A673 (cell line): ENCODE results near the gene LRRC18. TPM values are rescaled to one million over a fixed set of nuclear protein-coding genes. Genes with fewer than 3 reads are reported as not detected.

ENCODE experiments used
- BruUV-seq: library from RNA; stranded (reverse); fragments of 400-500 nt; replicated peaks from 2 replicates; lab custom pipeline; 2021; lab: Mats Ljungman, UMichigan
- CTCF ChIA-PET: fragments of 300-600 bp; sonication (Branson Sonifier 250); formaldehyde crosslinking; loops from one replicate; lab custom pipeline; 2022; ENCODE audit warnings: antibody characterized with exemption; lab: Charles Lee
- POLR2A ChIA-PET: fragments of 300-600 bp; sonication (Branson Sonifier 250); formaldehyde crosslinking; loops from one replicate; lab custom pipeline; 2022; ENCODE audit warnings: antibody characterized with exemption; ENCODE audit not compliant: low non-redundant PET; lab: Charles Lee
- DNase-seq: peaks from one replicate; pipeline ENCODE4 v3.0.0-alpha.2; 2015; ENCODE audit warnings: low spot score
- H3K27ac ChIP-seq: fragments of 200-600 bp; sonication (generic); 2 replicates; pipeline ENCODE4 v1.5.1; 2016; ENCODE audit warnings: mixed run types, low read depth, mild to moderate bottlenecking, mixed read lengths, antibody characterized with exemption, low read length; ENCODE audit not compliant: poor library complexity, severe bottlenecking
- H3K27me3 ChIP-seq: fragments of 200-600 bp; sonication (generic); replicated peaks from 2 replicates; pipeline ENCODE4 v1.6.1; 2017; ENCODE audit warnings: mixed run types, low read depth, mild to moderate bottlenecking, mixed read lengths, antibody characterized with exemption, low read length; ENCODE audit not compliant: insufficient read depth, poor library complexity
- H3K36me3 ChIP-seq: fragments of 200-600 bp; sonication (generic); 2 replicates; pipeline ENCODE4 v1.6.1; 2016; ENCODE audit warnings: mixed run types, mild to moderate bottlenecking, mixed read lengths, antibody characterized with exemption, low read length; ENCODE audit not compliant: insufficient read depth, poor library complexity, severe bottlenecking
- H3K4me1 ChIP-seq: fragments of 200-600 bp; sonication (generic); 2 replicates; pipeline ENCODE4 v1.6.1; 2017; ENCODE audit warnings: mixed run types, mild to moderate bottlenecking, mixed read lengths, antibody characterized with exemption, low read length; ENCODE audit not compliant: insufficient read depth, poor library complexity, severe bottlenecking
- H3K4me3 ChIP-seq: fragments of 200-600 bp; sonication (generic); 2 replicates; pipeline ENCODE4 v1.5.1; 2016; ENCODE audit warnings: low read depth, mixed run types, mild to moderate bottlenecking, mixed read lengths, low read length; ENCODE audit not compliant: poor library complexity, severe bottlenecking
- H3K9me3 ChIP-seq: fragments of 200-600 bp; sonication (generic); 2 replicates; pipeline ENCODE4 v1.6.1; 2016; ENCODE audit warnings: mixed run types, low read depth, mild to moderate bottlenecking, mixed read lengths, antibody characterized with exemption, low read length; ENCODE audit not compliant: poor library complexity, severe bottlenecking
- CTCF ChIP-seq: fragments of 300-800, 200-600 bp; sonication (generic); conservative IDR thresholded peaks from 2 replicates; pipeline ENCODE4 v1.5.1; 2017; ENCODE audit warnings: low read depth, mild to moderate bottlenecking, antibody characterized with exemption, low read length, moderate library complexity, mixed read lengths
- EZH2 ChIP-seq: fragments of 200-600 bp; sonication (generic); IDR thresholded peaks from 2 replicates; pipeline ENCODE4 v1.6.1; 2017; ENCODE audit warnings: borderline replicate concordance, low read depth, mild to moderate bottlenecking, mixed read lengths, antibody characterized with exemption, low read length; ENCODE audit not compliant: poor library complexity, severe bottlenecking
- intact Hi-C: fragments of 100-400 bp; cut with micrococcal nuclease; formaldehyde crosslinking; loops from one replicate; pipeline ENCODE4 v1.10.0; 2022; ENCODE audit not compliant: unreplicated experiment
- total RNA-seq: library from RNA; stranded (reverse); gene quantifications from 2 replicates; pipeline ENCODE4 v1.2.3, GENCODE V29; 2021

The LRRC18 gene
- total RNA-seq, 1 experiment from 2014 or later: not detected

GRCh38 chr10:48902096-48902495, 37.5 kb downstream of the LRRC18 start:
- H3K4me3 ChIP-seq: no peak overlapping the region
- CTCF ChIA-PET: no interaction called here
- TF ChIP-seq CTCF: no peak
- TF ChIP-seq EZH2: no peak
- POLR2A ChIA-PET: no interaction called here
- BruUV-seq: no TSS peak
- no peaks in the 10 kb centered on the region for H3K36me3 ChIP-seq
- H3K27ac ChIP-seq: no peak overlapping the region
- H3K27me3 ChIP-seq: peaks cover 5% of the 10 kb centered on the region
- no peaks in the 10 kb centered on the region for H3K4me1 ChIP-seq
- intact Hi-C loops: no loop called here
- H3K9me3 ChIP-seq: no peaks in the 10 kb centered on the region
- DNase-seq: no peak

GRCh38 chr10:48901319-48901718, 38.3 kb downstream of the LRRC18 start:
- H3K27me3 ChIP-seq: no peaks in the 10 kb centered on the region
- BruUV-seq: no TSS peak
- TF ChIP-seq EZH2: no peak
- no peak for TF ChIP-seq CTCF
- intact Hi-C loops: no loop called here
- ChIA-PET POLR2A (no interaction called here), CTCF (no interaction called here)
- no peak for DNase-seq
- no peak overlapping the region for H3K27ac ChIP-seq
- H3K4me1 ChIP-seq: no peaks in the 10 kb centered on the region
- no peaks in the 10 kb centered on the region for H3K36me3 ChIP-seq
- no peaks in the 10 kb centered on the region for H3K9me3 ChIP-seq
- no peak overlapping the region for H3K4me3 ChIP-seq

- no peak overlapping the region for H3K27ac ChIP-seq
- BruUV-seq: no TSS peak
- intact Hi-C loops: no loop called here
- POLR2A ChIA-PET: no interaction called here
- CTCF ChIA-PET: no interaction called here
- H3K4me1 ChIP-seq: no peaks in the 10 kb centered on the region
- DNase-seq: no peak
- H3K4me3 ChIP-seq: no peak overlapping the region
- no peaks in the 10 kb centered on the region for H3K36me3 ChIP-seq
- no peaks in the 10 kb centered on the region for H3K27me3 ChIP-seq
- no peaks in the 10 kb centered on the region for H3K9me3 ChIP-seq
- TF ChIP-seq EZH2 (no peak), CTCF (no peak)
These were observed 39.3 kb downstream of the LRRC18 start for GRCh38 chr10:48900371-48900801.
